T1000 (cell line): ENCODE results near the gene CNDP1.

Experiments
- DNase-seq: peaks from one replicate; lab custom pipeline; 2025; ENCODE audit warnings: mixed read lengths; lab: John Stamatoyannopoulos, UW

The CNDP1 gene

GRCh38 chr18:74626049-74626874, 92.0 kb downstream of the CNDP1 start:
- DNase-seq = no peak

GRCh38 chr18:74630804-74631203, 96.5 kb downstream of the CNDP1 start:
- DNase-seq = no peak

GRCh38 chr18:74631212-74631611, 96.9 kb downstream of the CNDP1 start:
- DNase-seq = no peak

GRCh38 chr18:74631623-74632350, 97.5 kb downstream of the CNDP1 start:
- DNase-seq = no peak

GRCh38 chr18:74632351-74632679, 98.0 kb downstream of the CNDP1 start:
- DNase-seq = no peak

DNA sequence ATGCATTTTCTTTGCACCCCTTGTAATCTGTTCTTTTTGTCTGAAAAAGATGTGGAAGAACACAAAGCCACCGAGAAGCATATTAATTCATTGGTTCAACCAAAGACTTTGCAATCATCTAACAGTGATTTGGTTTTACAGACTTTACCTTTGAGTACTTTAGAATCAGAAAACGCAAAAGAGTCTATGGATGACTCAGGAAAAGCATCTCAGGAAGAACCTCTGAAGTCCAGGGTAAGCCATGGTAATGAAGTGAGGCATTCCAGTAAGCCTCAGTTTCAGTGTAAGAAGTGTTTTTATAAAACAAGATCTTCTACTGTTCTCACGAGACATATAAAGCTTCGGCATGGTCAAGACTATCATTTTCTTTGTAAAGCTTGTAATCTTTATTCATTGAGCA, 98.6 kb downstream of the CNDP1 start:
- DNase-seq = no peak

- DNase-seq = no peak
These were observed 99.5 kb downstream of the CNDP1 start for GRCh38 chr18:74633652-74634352.

GRCh38 chr18:74635224-74635975, 101.1 kb downstream of the CNDP1 start:
- no peak for DNase-seq
